ENCODE results near the gene TIGIT.

The TIGIT gene

GRCh38 chr3:114355653-114356052, 61.8 kb downstream of the TIGIT start:
- no peak for DNase-seq

- no peak for DNase-seq
Observed at GRCh38 chr3:114356066-114356465, 62.2 kb downstream of the TIGIT start.

GRCh38 chr3:114356525-114356924, 62.7 kb downstream of the TIGIT start:
- no peak for DNase-seq

Measured in NCI-H510A treated with DMSO at 0.1 percent for 48 hours (cell line).